MM.1S (cell line): ENCODE measurements around the gene NPAS4.

Source experiments
- CTCF ChIP-seq: fragments of 300-600 bp; sonication (generic); IDR thresholded peaks from 2 replicates; pipeline ENCODE4 v1.5.1; 2016; ENCODE audit warnings: antibody characterized with exemption, low read length, mixed read lengths
- EZH2phosphoT487 ChIP-seq: fragments of 300-600 bp; sonication (generic); IDR thresholded peaks from 2 replicates; pipeline ENCODE4 v1.6.1; 2018; ENCODE audit warnings: antibody characterized with exemption, low read length

GRCh38 chr11:66465373-66466224, 44.8 kb downstream of the NPAS4 start:
- no peak for TF ChIP-seq CTCF
- no peak for TF ChIP-seq EZH2phosphoT487
